Stimulated activated CD4-positive, alpha-beta T cell treated with anti-CD3 and anti-CD28 coated beads, TNF-alpha, amount 100 ng/mL, for 4 hours (primary cell): Measurements from ENCODE around the gene SERF2.
"Not testable (repeated sequence)": the region's sequence is repeated elsewhere in the genome, so short reads cannot be mapped to it uniquely, and the experiment has no call there.

ENCODE experiments used
- DNase-seq, 3 experiments: peaks; one replicate each; pipeline ENCODE4 v3.0.0-alpha.2; 2020; ENCODE audit warnings: low read depth in 3 of 3

SERF2 gene

DNA sequence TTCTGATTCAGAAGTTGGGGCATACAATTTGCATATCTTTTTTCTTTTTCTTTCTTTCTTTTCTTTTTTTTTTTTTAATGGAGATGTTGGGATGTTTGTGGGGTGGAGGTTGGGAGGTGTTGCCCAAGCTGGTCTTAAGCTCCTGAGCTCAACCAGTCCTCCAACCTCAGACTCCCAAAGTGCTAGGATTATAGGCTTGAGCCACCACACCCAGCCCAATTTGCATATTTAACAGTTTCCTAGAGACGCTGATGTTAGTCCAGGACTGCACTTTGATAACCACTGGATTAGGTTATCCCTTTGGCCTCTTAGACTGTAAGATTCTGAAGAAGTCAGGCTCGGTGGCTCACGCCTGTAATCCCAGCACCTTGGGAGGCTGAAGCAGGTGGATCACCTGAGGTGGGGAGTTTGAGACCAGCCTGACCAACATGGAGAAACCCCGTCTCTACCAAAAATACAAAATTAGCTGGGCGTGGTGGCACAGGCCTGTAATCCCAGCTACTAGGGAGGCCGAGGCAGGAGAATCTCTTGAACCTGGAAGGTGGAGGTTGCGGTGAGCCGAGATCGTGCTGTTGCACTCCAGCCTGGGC, 37.9 kb downstream of the SERF2 start:
- not testable (repeated sequence) for DNase-seq

- DNase-seq, result not testable (repeated sequence)
These were observed 38.7 kb downstream of the SERF2 start for GRCh38 chr15:43830691-43831275.

- DNase-seq, result not testable (repeated sequence)
These were observed 39.5 kb downstream of the SERF2 start for GRCh38 chr15:43831519-43832052.

DNA sequence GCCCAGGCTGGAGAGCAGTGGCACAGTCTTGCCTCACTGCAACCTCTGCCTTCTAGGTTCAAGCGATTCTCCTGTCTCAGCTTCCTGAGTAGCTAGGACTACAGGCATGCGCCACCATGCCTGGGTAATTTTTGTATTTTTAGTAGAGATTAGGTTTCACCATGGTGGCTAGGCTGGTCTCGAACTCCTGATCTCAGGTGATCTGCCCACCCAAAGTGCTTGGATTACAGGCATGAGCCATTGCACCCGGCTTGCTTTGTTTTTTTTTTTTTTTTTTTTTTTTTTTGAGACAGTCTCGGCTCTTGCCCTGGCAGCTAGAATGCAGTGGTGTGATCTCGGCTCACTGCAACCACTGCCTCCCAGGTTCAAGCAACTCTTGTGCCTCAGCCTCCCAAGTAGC, 40.4 kb downstream of the SERF2 start:
- not testable (repeated sequence) for DNase-seq

GRCh38 chr15:43845421-43845820, 53.3 kb downstream of the SERF2 start:
- no peak for DNase-seq
